Common myeloid progenitor, CD34-positive (primary cell): ENCODE data around the gene ZDHHC16.

Experiments used
- CTCF ChIA-PET: fragments of 350-600 bp; sonication (Branson Sonifier 250); formaldehyde crosslinking; loops from one replicate; lab custom pipeline; 2021; ENCODE audit warnings: antibody characterized with exemption; lab: Charles Lee
- POLR2A ChIA-PET: fragments of 350-600 bp; sonication (Branson Sonifier 250); formaldehyde crosslinking; loops from one replicate; lab custom pipeline; 2021; ENCODE audit warnings: antibody characterized with exemption; lab: Charles Lee
- DNase-seq, 3 donors: peaks; one replicate each; pipeline versions ENCODE4 v3.0.0 to v3.0.0-alpha.2; 2013
- H3K27ac ChIP-seq, 2 experiments: 1 replicate in 1 of 2; 2 replicates in 1 of 2; pipeline ENCODE4 v1.7.0; 2013; ENCODE audit warnings: inconsistent platforms in 2 of 2, low read length in 2 of 2, mild to moderate bottlenecking in 2 of 2, low read depth in 1 of 2, moderate library complexity in 1 of 2; ENCODE audit not compliant: severe bottlenecking in 2 of 2, insufficient read depth in 1 of 2, poor library complexity in 1 of 2
- H3K27me3 ChIP-seq, 5 experiments: replicated peaks in 2 of 5; 1 replicate in 3 of 5; 2 replicates in 2 of 5; pipeline versions ENCODE4 v1.6.1 to v1.7.0; 2013; ENCODE audit warnings: low read length in 4 of 5, mild to moderate bottlenecking in 2 of 5, moderate library complexity in 2 of 5, inconsistent platforms in 1 of 5; ENCODE audit not compliant: insufficient read depth in 5 of 5, control insufficient read depth in 4 of 5
- H3K36me3 ChIP-seq, 4 experiments: 1 replicate in 2 of 4; 2 replicates in 2 of 4; pipeline versions ENCODE4 v1.6.1 to v1.7.0; 2013; ENCODE audit warnings: low read length in 3 of 4, control low read depth in 1 of 4, mild to moderate bottlenecking in 1 of 4; ENCODE audit not compliant: control insufficient read depth in 4 of 4, insufficient read depth in 4 of 4
- H3K4me1 ChIP-seq, 4 experiments: 1 replicate in 3 of 4; 2 replicates in 1 of 4; pipeline versions ENCODE4 v1.6.1 to v1.7.1; 2013; ENCODE audit warnings: low read length in 3 of 4, mild to moderate bottlenecking in 3 of 4, control low read depth in 1 of 4, inconsistent platforms in 1 of 4, moderate library complexity in 1 of 4; ENCODE audit not compliant: control insufficient read depth in 4 of 4, insufficient read depth in 4 of 4; ENCODE audit errors: control extremely low read depth in 1 of 4
- H3K4me3 ChIP-seq, 7 experiments: 1 replicate in 4 of 7; 2 replicates in 3 of 7; pipeline versions ENCODE4 v1.5.1 to v1.7.0; 2013; ENCODE audit warnings: mild to moderate bottlenecking in 7 of 7, low read length in 6 of 7, moderate library complexity in 6 of 7, inconsistent platforms in 2 of 7, low read depth in 2 of 7, control low read depth in 1 of 7; ENCODE audit not compliant: insufficient read depth in 4 of 7, control insufficient read depth in 1 of 7; ENCODE audit errors: extremely low read depth in 1 of 7
- H3K9me3 ChIP-seq, 5 experiments: 1 replicate in 4 of 5; 2 replicates in 1 of 5; pipeline versions ENCODE4 v1.6.1 to v1.7.1; 2013; ENCODE audit warnings: low read length in 4 of 5, mild to moderate bottlenecking in 2 of 5, inconsistent platforms in 1 of 5, low read depth in 1 of 5, moderate library complexity in 1 of 5; ENCODE audit not compliant: control insufficient read depth in 4 of 5, insufficient read depth in 2 of 5; ENCODE audit errors: control extremely low read depth in 1 of 5
- WGBS: methylation state at CpG from one replicate; pipeline ENCODE4 v1.1.5; 2013; ENCODE audit not compliant: insufficient coverage; 5-methylcytosine and 5-hydroxymethylcytosine counted together

ZDHHC16 gene

GRCh38 chr10:97494863-97495506, 49.0 kb downstream of the ZDHHC16 start:
- Histone ChIP-seq H3K4me1 (peaks cover 6 to 42% (median 32%) of the 10 kb centered on the region in 4 experiments), H3K27me3 (peaks cover 0 to 9% (median 5%) of the 10 kb centered on the region in 5 experiments), H3K4me3 (no peak overlapping the region), H3K9me3 (no peaks in the 10 kb centered on the region), H3K27ac (no peak overlapping the region), H3K36me3 (peaks cover 2 to 5% (median 4%) of the 10 kb centered on the region in 4 experiments)
- ChIA-PET POLR2A (no interaction called here), CTCF (interaction anchor here (0.6 to 1.5 kb wide), 3 partner anchors 11 to 58 kb away, joined by 3 to 5 read pairs (median 4); no protein-coding TSS in a partner anchor)
- peak in 1 of 3 donors; percentile 21 for DNase-seq
- WGBS: 48% methylated on average over 6 of the region's 7 CpGs

GRCh38 chr10:97497572-97498075, 51.6 kb downstream of the ZDHHC16 start:
- H3K4me1 ChIP-seq: peaks cover 8 to 39% (median 33%) of the 10 kb centered on the region in 4 experiments
- CTCF ChIA-PET: no interaction called here
- no peaks in the 10 kb centered on the region for H3K9me3 ChIP-seq
- DNase-seq: peak; percentile 58 to 69 (median 67)
- peak overlapping the region; percentile 77 to 99 (median 92) for H3K4me3 ChIP-seq
- POLR2A ChIA-PET: no interaction called here
- H3K36me3 ChIP-seq: peaks cover 2 to 5% (median 4%) of the 10 kb centered on the region in 4 experiments
- peaks cover 8 to 27% (median 14%) of the 10 kb centered on the region in 5 experiments for H3K27me3 ChIP-seq
- H3K27ac ChIP-seq: peak overlapping the region; percentile 68 to 87
- WGBS: 0% methylated on average over 19 of the region's 22 CpGs

- Histone ChIP-seq H3K36me3 (peaks cover 0 to 2% (median under 1%) of the 10 kb centered on the region in 4 experiments), H3K27ac (peak within 1 kb of the TSS; percentile 68 to 87), H3K9me3 (no peaks in the 10 kb centered on the region), H3K4me3 (peak within 1 kb of the TSS; percentile 77 to 99 (median 92)), H3K4me1 (peaks cover 8 to 39% (median 33%) of the 10 kb centered on the region in 4 experiments), H3K27me3 (peaks cover 8 to 27% (median 14%) of the 10 kb centered on the region in 5 experiments)
- under 1% methylated on average over 57 of the region's 73 CpGs for WGBS
- peak; percentile 96 to 98 (median 98) for DNase-seq
- ChIA-PET POLR2A (no interaction called here), CTCF (interaction anchor here (0.9 kb wide), 1 partner anchor 12 kb away, joined by 3 read pairs; no protein-coding TSS in a partner anchor)
Measured at GRCh38 chr10:97498076-97498840, 52.3 kb downstream of the ZDHHC16 start, which contains the start of gene MMS19. Gene MMS19, minus strand, starts transcription at chr10:97498422. Its CDS starts 38 bp downstream, at chr10:97498384.

GRCh38 chr10:97498841-97499560, 53.0 kb downstream of the ZDHHC16 start, which contains the start of gene UBTD1:
Gene UBTD1, plus strand, starts transcription at chr10:97498924. Its CDS starts 280 bp downstream, at chr10:97499204.
- WGBS: under 1% methylated on average over 58 of the region's 66 CpGs
- Histone ChIP-seq H3K27ac (peak within 1 kb of the TSS; percentile 68 to 87), H3K4me1 (peaks cover 8 to 39% (median 33%) of the 10 kb centered on the region in 4 experiments), H3K4me3 (peak within 1 kb of the TSS; percentile 77 to 99 (median 92)), H3K27me3 (peaks cover 8 to 27% (median 14%) of the 10 kb centered on the region in 5 experiments), H3K9me3 (no peaks in the 10 kb centered on the region), H3K36me3 (no peaks in the 10 kb centered on the region)
- ChIA-PET CTCF (interaction anchor here (0.9 to 1.6 kb wide), 4 partner anchors 12 to 73 kb away, joined by 3 to 4 read pairs (median 3); partner anchors contain the start of gene ANKRD2), POLR2A (no interaction called here)
- DNase-seq: peak; percentile 7 to 53 (median 42)

- Histone ChIP-seq H3K36me3 (no peaks in the 10 kb centered on the region), H3K4me1 (peaks cover 8 to 39% (median 33%) of the 10 kb centered on the region in 4 experiments), H3K27ac (no peak overlapping the region), H3K27me3 (peaks cover 8 to 27% (median 14%) of the 10 kb centered on the region in 5 experiments), H3K9me3 (no peaks in the 10 kb centered on the region), H3K4me3 (peak overlapping the region; percentile 77 to 99 (median 92))
- ChIA-PET POLR2A (no interaction called here), CTCF (interaction anchor here (0.7 to 1.6 kb wide), 6 partner anchors 11 to 72 kb away, joined by 3 to 4 read pairs (median 3); partner anchors contain the start of gene ANKRD2)
- peak; percentile 12 to 35 (median 27) for DNase-seq
- 1% methylated on average over 41 of the region's 41 CpGs for WGBS
Measured at GRCh38 chr10:97499561-97500296, 53.8 kb downstream of the ZDHHC16 start.

- peak overlapping the region in 1 of 7 experiments; percentile 95 for H3K4me3 ChIP-seq
- WGBS: 55% methylated on average over 2 of the region's 2 CpGs
Measured at GRCh38 chr10:97500297-97500575, 54.3 kb downstream of the ZDHHC16 start.

More at GRCh38 chr10:97500297-97500575, 54.3 kb downstream of the ZDHHC16 start:
- peaks cover 8 to 37% (median 29%) of the 10 kb centered on the region in 4 experiments for H3K4me1 ChIP-seq
- H3K27me3 ChIP-seq: peaks cover 8 to 27% (median 14%) of the 10 kb centered on the region in 5 experiments
- H3K36me3 ChIP-seq: no peaks in the 10 kb centered on the region
- H3K9me3 ChIP-seq: no peaks in the 10 kb centered on the region
- no peak for DNase-seq
- ChIA-PET CTCF (interaction anchor here (0.7 to 1.6 kb wide), 5 partner anchors 16 to 72 kb away, joined by 3 to 6 read pairs (median 4); partner anchors contain the start of gene ANKRD2), POLR2A (no interaction called here)
- no peak overlapping the region for H3K27ac ChIP-seq
